HepG2 (cell line): ENCODE results near the gene ULK4. TPM values are rescaled to one million over a fixed set of nuclear protein-coding genes. Genes with fewer than 3 reads are reported as not detected.

Experiments used
- ATAC-seq: fragments of 200-7000 bp; cut with Tn5 transposase; 3 replicates; pipeline ENCODE4 v1.9.1; 2020; ENCODE audit warnings: mild to moderate bottlenecking, moderate library complexity
- BruUV-seq: library from RNA; stranded (reverse); fragments of 400-500 nt; replicated peaks from 2 replicates; lab custom pipeline; 2021; lab: Mats Ljungman, UMichigan
- CTCF ChIA-PET: fragments of 300-600 bp; formaldehyde crosslinking; extraction: SDS; loops from one replicate; lab custom pipeline; 2021; ENCODE audit warnings: low total read pairs, inconsistent platforms, low intra/inter-chr PET ratio; lab: Yijun Ruan, JAX
- POLR2A ChIA-PET: fragments of 350-600 bp; sonication (Branson Sonifier 250); formaldehyde crosslinking; loops from one replicate; lab custom pipeline; 2020; ENCODE audit warnings: antibody characterized with exemption, inconsistent platforms; lab: Yijun Ruan, JAX
- DNase-seq: peaks from one replicate; pipeline ENCODE4 v3.0.0-alpha.2; 2015; ENCODE audit warnings: low spot score
- FAIRE-seq: peaks from 3 replicates; lab custom pipeline; 2011; peaks lifted over from hg19 to GRCh38; lab: Jason Lieb, UNC
- H2AFZ ChIP-seq: one replicate; pipeline ENCODE4 v1.6.1; 2011; ENCODE audit warnings: low read length, inconsistent platforms
- H3K27ac ChIP-seq: fragments of 300-600 bp; 3 replicates; pipeline ENCODE4 v1.8.0; 2011; ENCODE audit warnings: mixed run types, mild to moderate bottlenecking, mixed read lengths, low read length, inconsistent platforms; ENCODE audit not compliant: insufficient read depth; ENCODE audit errors: extremely low read length
- H3K27me3 ChIP-seq, 2 experiments: fragments of 200-600 bp in 1 of 2; 2 replicates in 1 of 2; 3 replicates in 1 of 2; pipeline versions ENCODE4 v1.6.0 to v1.8.0; 2011; ENCODE audit warnings: low read length in 2 of 2, mild to moderate bottlenecking in 2 of 2, moderate library complexity in 2 of 2, inconsistent platforms in 1 of 2; ENCODE audit not compliant: insufficient read depth in 2 of 2, control insufficient read depth in 1 of 2
- H3K36me3 ChIP-seq, 2 experiments: fragments of 200-600 bp in 1 of 2; replicated peaks in 1 of 2; 2 replicates in 1 of 2; 3 replicates in 1 of 2; pipeline versions ENCODE4 v1.5.1 to v1.8.0; 2011; ENCODE audit warnings: low read length in 2 of 2, inconsistent platforms in 1 of 2; ENCODE audit not compliant: insufficient read depth in 2 of 2, control insufficient read depth in 1 of 2
- H3K4me1 ChIP-seq: 2 replicates; pipeline ENCODE4 v1.5.1; 2012; ENCODE audit warnings: low read length, inconsistent platforms; ENCODE audit not compliant: insufficient read depth
- H3K4me2 ChIP-seq: 2 replicates; pipeline ENCODE4 v1.6.0; 2011; ENCODE audit warnings: low read depth, low read length, inconsistent platforms
- H3K4me3 ChIP-seq, 3 experiments: fragments of 200-600 bp in 1 of 3; sonication (generic), shearing (Covaris generic) in 1 of 3; replicated peaks in 1 of 3; 2 replicates each; pipeline ENCODE4 v1.5.1; 2011 to 2016; ENCODE audit warnings: low read length in 3 of 3, inconsistent platforms in 2 of 3, low read depth in 2 of 3, mild to moderate bottlenecking in 2 of 3, control low read depth in 1 of 3, mixed read lengths in 1 of 3; ENCODE audit not compliant: insufficient read depth in 1 of 3
- H3K79me2 ChIP-seq: one replicate; pipeline ENCODE4 v1.6.1; 2011; ENCODE audit warnings: low read length, inconsistent platforms; ENCODE audit not compliant: insufficient read depth
- H3K9ac ChIP-seq: 2 replicates; pipeline ENCODE4 v1.6.0; 2011; ENCODE audit warnings: mild to moderate bottlenecking, low read depth, low read length, inconsistent platforms; ENCODE audit not compliant: insufficient read depth
- H3K9me3 ChIP-seq: 2 replicates; pipeline ENCODE4 v1.5.1; 2012; ENCODE audit warnings: mild to moderate bottlenecking, low read length
- H4K20me1 ChIP-seq: 2 replicates; pipeline ENCODE4 v1.6.0; 2011; ENCODE audit warnings: inconsistent platforms, mild to moderate bottlenecking, low read length, moderate library complexity; ENCODE audit not compliant: insufficient read depth
- AGO1 ChIP-seq: fragments of 200-400 bp; formaldehyde crosslinking; IDR thresholded peaks from 2 replicates; pipeline ENCODE4 v1.6.1; 2017; ENCODE audit warnings: mild to moderate bottlenecking, low read depth, low read length, moderate library complexity; ENCODE audit not compliant: poor library complexity, severe bottlenecking
- BORCS8-MEF2B ChIP-seq: sonication (generic); formaldehyde crosslinking; IDR thresholded peaks from 2 replicates; pipeline ENCODE4 v1.8.0; 2022; ENCODE audit warnings: mild to moderate bottlenecking, missing genetic modification reagents
- HNRNPUL1 ChIP-seq: fragments of 200-400 bp; formaldehyde crosslinking; IDR thresholded peaks from 2 replicates; pipeline ENCODE4 v1.6.1; 2017; ENCODE audit warnings: low read depth, mild to moderate bottlenecking, low read length, moderate library complexity
- MYNN ChIP-seq: sonication (generic); formaldehyde crosslinking; IDR thresholded peaks from 2 replicates; pipeline ENCODE4 v1.4.0; 2020; ENCODE audit warnings: mild to moderate bottlenecking, low read depth, missing genetic modification reagents
- ZNF160 ChIP-seq: sonication (generic); formaldehyde crosslinking; IDR thresholded peaks from 2 replicates; pipeline ENCODE4 v1.8.0; 2022; ENCODE audit warnings: mild to moderate bottlenecking, inconsistent platforms, missing genetic modification reagents
- ZNF383 ChIP-seq: sonication (generic); formaldehyde crosslinking; IDR thresholded peaks from 2 replicates; pipeline ENCODE4 v1.4.0; 2020; ENCODE audit warnings: missing genetic modification reagents, mild to moderate bottlenecking, borderline replicate concordance
- ZNF441 ChIP-seq: sonication (generic); formaldehyde crosslinking; IDR thresholded peaks from 2 replicates; pipeline ENCODE4 v1.7.0; 2021; ENCODE audit warnings: missing genetic modification reagents, borderline replicate concordance
- ZNF652 ChIP-seq: IDR thresholded peaks from 2 replicates; pipeline ENCODE4 v1.6.1; 2016; ENCODE audit warnings: low read depth, borderline replicate concordance
- ZNF891 ChIP-seq: sonication (generic); formaldehyde crosslinking; IDR thresholded peaks from 2 replicates; pipeline ENCODE4 v1.5.0; 2020; ENCODE audit warnings: mild to moderate bottlenecking, missing genetic modification reagents
- WGBS: methylation state at CpG from one replicate; pipeline ENCODE4 v1.1.6; 2017; ENCODE audit warnings: low lambda C conversion rate; 5-methylcytosine and 5-hydroxymethylcytosine counted together
- in situ Hi-C: cut with HindIII; loops from 2 replicates; pipeline ENCODE4 v1.10.0; 2017; ENCODE audit warnings: low pct_unique_long_range_greater_than_20kb; ENCODE audit not compliant: extremely low pct_ligation_motif_present
- intact Hi-C: fragments of 100-400 bp; cut with micrococcal nuclease; formaldehyde crosslinking; loops from one replicate; pipeline ENCODE4 v1.10.0; 2022; ENCODE audit not compliant: unreplicated experiment
- polyA plus RNA-seq, 8 experiments: library from polyadenylated mRNA; depleted of rRNA in 3 of 8; stranded (reverse) in 7 of 8; unstranded in 1 of 8; fragments of >200 nt; fragmentation: Illumina TruSeq in 4 of 8; extraction: Trizol in 4 of 8; gene quantifications; 2 replicates each; pipeline versions ENCODE4 v1.2.1 to v1.2.3, GENCODE V29; 2011 to 2016; ENCODE audit warnings: low read depth in 4 of 8, missing spikeins in 1 of 8, mixed read lengths in 1 of 8; ENCODE audit not compliant: insufficient read depth in 1 of 8
- total RNA-seq, 5 experiments: library from RNA; depleted of rRNA; stranded (reverse); fragments of >200 nt; fragmentation: Illumina TruSeq; extraction: Trizol; gene quantifications; 2 replicates each; pipeline ENCODE4 v1.2.3, GENCODE V29; 2016; ENCODE audit warnings: low read depth in 1 of 5
- TF ChIP-seq, protein P1 (sequence below): sonication (generic); formaldehyde crosslinking; IDR thresholded peaks from 2 replicates; pipeline ENCODE4 v1.8.0; 2022; ENCODE audit warnings: low read depth, missing genetic modification reagents
- TF ChIP-seq, protein P2 (sequence below): sonication (generic); formaldehyde crosslinking; IDR thresholded peaks from 2 replicates; pipeline ENCODE4 v1.5.0; 2020; ENCODE audit warnings: mild to moderate bottlenecking, missing genetic modification reagents, borderline replicate concordance

Gene ULK4
- total and polyA plus RNA-seq, 2 of the 13 experiments (the other 11 are each of a cell fraction or from before 2014, with no cell fraction given): 6.7 to 11.8 TPM

DNA sequence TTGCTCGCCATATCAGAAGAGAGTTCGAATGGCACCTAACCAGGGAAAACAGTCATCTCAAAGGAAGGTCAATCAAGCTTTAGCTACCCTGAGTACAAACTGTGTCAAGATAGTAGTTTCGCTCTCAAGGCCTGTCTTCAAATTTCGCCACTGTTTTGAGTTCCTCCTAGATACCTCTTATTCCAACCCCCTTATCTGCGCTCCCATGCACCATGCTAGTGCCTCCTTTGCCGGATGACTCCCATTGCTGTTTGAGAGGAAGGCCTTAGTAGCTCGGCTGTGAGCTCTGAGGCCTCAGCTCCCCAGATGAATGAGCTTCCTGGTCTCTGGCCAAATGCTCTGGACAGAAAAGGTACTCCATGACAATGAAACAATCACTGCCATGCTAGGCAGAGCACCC lies 256.0 kb downstream of the ULK4 start:
- CTCF ChIA-PET: no interaction called here
- TF ChIP-seq ZNF383 (CRISPR knock-in tag) (no peak), ZNF652 (CRISPR knock-in tag) (no peak), ZNF891 (CRISPR knock-in tag) (no peak), ZNF441 (CRISPR knock-in tag) (no peak), AGO1 (no peak), ZNF160 (CRISPR knock-in tag) (no peak), BORCS8-MEF2B (CRISPR knock-in tag) (no peak), HNRNPUL1 (no peak), MYNN (no peak)
- TF ChIP-seq, protein P1, sequence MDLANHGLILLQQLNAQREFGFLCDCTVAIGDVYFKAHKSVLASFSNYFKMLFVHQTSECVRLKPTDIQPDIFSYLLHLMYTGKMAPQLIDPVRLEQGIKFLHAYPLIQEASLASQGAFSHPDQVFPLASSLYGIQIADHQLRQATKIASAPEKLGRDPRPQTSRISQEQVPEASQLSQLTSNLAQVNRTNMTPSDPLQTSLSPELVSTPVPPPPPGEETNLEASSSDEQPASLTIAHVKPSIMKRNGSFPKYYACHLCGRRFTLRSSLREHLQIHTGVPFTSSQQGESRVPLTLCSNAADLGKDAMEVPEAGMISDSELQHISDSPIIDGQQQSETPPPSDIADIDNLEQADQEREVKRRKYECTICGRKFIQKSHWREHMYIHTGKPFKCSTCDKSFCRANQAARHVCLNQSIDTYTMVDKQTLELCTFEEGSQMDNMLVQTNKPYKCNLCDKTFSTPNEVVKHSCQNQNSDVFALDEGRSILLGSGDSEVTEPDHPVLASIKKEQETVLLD: no peak
- TF ChIP-seq, protein P2, sequence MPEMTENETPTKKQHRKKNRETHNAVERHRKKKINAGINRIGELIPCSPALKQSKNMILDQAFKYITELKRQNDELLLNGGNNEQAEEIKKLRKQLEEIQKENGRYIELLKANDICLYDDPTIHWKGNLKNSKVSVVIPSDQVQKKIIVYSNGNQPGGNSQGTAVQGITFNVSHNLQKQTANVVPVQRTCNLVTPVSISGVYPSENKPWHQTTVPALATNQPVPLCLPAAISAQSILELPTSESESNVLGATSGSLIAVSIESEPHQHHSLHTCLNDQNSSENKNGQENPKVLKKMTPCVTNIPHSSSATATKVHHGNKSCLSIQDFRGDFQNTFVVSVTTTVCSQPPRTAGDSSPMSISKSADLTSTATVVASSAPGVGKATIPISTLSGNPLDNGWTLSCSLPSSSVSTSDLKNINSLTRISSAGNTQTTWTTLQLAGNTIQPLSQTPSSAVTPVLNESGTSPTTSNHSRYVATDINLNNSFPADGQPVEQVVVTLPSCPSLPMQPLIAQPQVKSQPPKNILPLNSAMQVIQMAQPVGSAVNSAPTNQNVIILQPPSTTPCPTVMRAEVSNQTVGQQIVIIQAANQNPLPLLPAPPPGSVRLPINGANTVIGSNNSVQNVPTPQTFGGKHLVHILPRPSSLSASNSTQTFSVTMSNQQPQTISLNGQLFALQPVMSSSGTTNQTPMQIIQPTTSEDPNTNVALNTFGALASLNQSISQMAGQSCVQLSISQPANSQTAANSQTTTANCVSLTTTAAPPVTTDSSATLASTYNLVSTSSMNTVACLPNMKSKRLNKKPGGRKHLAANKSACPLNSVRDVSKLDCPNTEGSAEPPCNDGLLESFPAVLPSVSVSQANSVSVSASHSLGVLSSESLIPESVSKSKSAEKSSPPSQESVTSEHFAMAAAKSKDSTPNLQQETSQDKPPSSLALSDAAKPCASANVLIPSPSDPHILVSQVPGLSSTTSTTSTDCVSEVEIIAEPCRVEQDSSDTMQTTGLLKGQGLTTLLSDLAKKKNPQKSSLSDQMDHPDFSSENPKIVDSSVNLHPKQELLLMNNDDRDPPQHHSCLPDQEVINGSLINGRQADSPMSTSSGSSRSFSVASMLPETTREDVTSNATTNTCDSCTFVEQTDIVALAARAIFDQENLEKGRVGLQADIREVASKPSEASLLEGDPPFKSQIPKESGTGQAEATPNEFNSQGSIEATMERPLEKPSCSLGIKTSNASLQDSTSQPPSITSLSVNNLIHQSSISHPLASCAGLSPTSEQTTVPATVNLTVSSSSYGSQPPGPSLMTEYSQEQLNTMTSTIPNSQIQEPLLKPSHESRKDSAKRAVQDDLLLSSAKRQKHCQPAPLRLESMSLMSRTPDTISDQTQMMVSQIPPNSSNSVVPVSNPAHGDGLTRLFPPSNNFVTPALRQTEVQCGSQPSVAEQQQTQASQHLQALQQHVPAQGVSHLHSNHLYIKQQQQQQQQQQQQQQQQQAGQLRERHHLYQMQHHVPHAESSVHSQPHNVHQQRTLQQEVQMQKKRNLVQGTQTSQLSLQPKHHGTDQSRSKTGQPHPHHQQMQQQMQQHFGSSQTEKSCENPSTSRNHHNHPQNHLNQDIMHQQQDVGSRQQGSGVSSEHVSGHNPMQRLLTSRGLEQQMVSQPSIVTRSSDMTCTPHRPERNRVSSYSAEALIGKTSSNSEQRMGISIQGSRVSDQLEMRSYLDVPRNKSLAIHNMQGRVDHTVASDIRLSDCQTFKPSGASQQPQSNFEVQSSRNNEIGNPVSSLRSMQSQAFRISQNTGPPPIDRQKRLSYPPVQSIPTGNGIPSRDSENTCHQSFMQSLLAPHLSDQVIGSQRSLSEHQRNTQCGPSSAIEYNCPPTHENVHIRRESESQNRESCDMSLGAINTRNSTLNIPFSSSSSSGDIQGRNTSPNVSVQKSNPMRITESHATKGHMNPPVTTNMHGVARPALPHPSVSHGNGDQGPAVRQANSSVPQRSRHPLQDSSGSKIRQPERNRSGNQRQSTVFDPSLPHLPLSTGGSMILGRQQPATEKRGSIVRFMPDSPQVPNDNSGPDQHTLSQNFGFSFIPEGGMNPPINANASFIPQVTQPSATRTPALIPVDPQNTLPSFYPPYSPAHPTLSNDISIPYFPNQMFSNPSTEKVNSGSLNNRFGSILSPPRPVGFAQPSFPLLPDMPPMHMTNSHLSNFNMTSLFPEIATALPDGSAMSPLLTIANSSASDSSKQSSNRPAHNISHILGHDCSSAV (CRISPR knock-in tag): no peak

More for the DNA sequence above, 256.0 kb downstream of the ULK4 start:
- no peak overlapping the region for H3K4me2 ChIP-seq
- H3K4me3 ChIP-seq: no peak overlapping the region
- H3K9ac ChIP-seq: no peak overlapping the region
- no peaks in the 10 kb centered on the region for H3K9me3 ChIP-seq
- H3K79me2 ChIP-seq: no peaks in the 10 kb centered on the region
- POLR2A ChIA-PET: no interaction called here
- intact Hi-C loops (no loop called here), in situ Hi-C loops (no loop called here)
- no TSS peak for BruUV-seq
- no peak overlapping the region for H2AFZ ChIP-seq
- FAIRE-seq: no peak
- no peaks in the 10 kb centered on the region for H4K20me1 ChIP-seq
- no peaks in the 10 kb centered on the region; a peak in 1 of 5 replicates for H3K36me3 ChIP-seq
- DNase-seq: no peak
- H3K27ac ChIP-seq: no peak overlapping the region
- WGBS: 94% methylated on average over 7 of the region's 7 CpGs
- ATAC-seq: no peak
- no peaks in the 10 kb centered on the region for H3K4me1 ChIP-seq
- no peaks in the 10 kb centered on the region; a peak in 1 of 5 replicates for H3K27me3 ChIP-seq
